ENCODE data around the gene KLRB1.
"Not testable (repeated sequence)": the region's sequence is repeated elsewhere in the genome, so short reads cannot be mapped to it uniquely, and the experiment has no call there.

Gene KLRB1

DNA sequence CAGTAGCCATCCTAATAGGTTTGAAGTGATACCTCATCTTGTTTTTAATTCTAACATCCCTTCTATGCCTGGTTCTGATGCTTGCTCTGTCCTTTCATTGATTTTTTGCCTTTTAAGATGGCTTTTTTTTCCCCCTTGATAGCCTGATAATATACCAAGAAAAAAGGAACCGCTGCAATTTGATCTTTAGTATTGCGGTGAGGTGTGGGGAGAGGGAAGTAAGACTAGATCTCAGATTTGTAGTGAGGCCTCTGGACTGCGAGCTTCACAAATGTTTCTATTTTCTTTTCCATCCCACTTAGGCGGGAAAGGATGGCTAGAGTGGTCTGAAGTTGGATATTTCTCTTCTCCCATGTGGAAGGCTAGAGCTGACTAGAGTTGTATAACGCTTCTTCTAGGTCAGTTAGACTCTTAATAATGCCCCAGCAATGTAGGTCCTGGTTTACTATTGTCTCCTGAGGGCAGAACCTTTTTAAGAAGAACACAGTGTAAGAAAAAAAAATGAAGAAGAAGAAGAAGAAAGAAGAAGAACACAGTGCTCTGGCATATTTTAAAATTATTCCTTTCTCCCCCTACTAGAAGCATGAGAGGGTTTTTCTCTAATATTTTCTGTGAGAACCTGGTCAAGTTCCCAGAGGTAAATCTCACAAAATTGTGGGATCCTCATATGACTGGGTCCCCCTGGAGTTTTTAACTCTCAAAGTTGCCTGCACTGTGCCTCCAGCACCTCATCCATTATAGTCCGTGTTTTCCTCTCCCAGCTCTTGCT is 11.9 kb upstream of the KLRB1 start:
- no peak for DNase-seq (ENCODE audit: low read depth)

- not testable (repeated sequence) for DNase-seq (ENCODE audit: low read depth)
Measured at GRCh38 chr12:9618906-9619305, 11.2 kb upstream of the KLRB1 start.

- DNase-seq (ENCODE audit: low read depth), result no peak
Measured at GRCh38 chr12:9617124-9617523, 9.4 kb upstream of the KLRB1 start.

DNA sequence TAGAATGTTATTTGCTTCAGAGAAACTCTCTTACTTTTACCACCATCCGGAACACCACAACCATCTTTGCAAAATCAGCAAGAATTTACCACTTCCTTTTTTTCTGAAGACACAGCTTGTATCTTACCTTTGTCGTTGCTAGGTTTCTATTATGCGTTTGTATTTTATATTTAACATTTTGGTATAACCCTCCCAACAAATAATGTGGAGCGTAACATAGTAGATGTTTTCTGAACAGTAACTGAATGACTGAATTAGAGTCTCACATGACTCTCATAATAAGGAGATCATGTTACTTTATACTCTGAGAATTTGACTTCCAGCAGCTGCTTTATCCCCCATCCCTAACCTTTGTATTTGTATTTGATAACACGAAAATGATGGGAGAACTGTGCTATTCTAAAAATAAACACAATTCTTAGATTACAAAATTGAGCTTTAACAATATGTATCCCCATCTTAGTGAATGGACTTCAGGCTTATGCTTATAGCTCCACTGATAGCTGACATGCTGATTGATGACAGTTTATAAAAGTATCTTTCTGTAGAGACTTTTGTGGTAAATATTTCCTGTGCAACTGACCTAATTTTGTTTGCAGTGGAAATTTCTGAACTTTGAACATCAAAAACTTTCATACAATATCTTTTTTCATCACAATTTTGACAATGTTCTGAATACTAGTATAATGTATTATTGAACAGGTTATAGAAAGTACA is 7.9 kb upstream of the KLRB1 start:
- no peak for DNase-seq (ENCODE audit: low read depth)

GRCh38 chr12:9610606-9611005 is 2.9 kb upstream of the KLRB1 start:
- DNase-seq (ENCODE audit: low read depth), result not testable (repeated sequence)

GRCh38 chr12:9606736-9607372 is 862 bp downstream of the KLRB1 start:
- DNase-seq (ENCODE audit: low read depth), result no peak

DNA sequence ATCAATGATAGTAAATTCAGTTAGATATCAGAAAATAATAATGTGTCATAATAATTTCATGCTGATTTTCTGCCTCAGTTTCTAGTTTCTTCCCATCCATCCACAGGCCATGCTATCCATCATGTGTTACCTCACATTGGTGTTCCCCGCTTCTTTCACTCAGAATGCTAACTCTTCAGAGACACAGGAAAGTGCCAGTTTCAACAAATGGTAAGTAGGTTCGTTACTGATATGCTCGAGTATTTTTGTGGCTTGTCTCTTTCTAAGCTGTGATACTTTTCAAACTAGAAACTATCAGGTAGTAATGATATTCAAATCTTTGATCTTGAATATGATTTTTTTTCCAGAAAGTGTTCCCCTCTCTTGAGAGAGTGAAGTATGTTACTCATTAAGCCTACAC is 1.5 kb downstream of the KLRB1 start:
- no peak for DNase-seq (ENCODE audit: low read depth)

DNA sequence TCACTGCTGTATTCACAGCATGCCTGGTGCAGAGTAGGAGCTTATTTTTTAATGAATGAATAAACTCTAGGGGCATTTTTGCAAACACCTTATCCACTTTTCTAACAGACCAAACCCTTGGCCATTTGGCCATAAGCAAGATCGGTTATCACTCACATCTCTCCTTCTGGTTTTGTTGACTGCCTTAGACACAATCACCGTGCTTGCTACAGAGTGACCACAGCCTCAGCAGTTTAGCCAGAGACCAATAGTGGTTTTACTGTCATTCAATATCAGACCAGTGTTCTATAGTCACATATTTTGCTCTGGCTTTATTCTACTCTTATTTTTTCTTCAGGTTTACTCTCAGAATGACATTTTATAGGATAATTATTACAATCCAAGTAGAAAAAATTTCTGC is 2.2 kb downstream of the KLRB1 start:
- DNase-seq (ENCODE audit: low read depth), result no peak

GRCh38 chr12:9604287-9604686 is 3.4 kb downstream of the KLRB1 start:
- DNase-seq (ENCODE audit: low read depth), result no peak

GRCh38 chr12:9600426-9600825 is 7.3 kb downstream of the KLRB1 start:
- DNase-seq (ENCODE audit: low read depth), result not testable (repeated sequence)

DNA sequence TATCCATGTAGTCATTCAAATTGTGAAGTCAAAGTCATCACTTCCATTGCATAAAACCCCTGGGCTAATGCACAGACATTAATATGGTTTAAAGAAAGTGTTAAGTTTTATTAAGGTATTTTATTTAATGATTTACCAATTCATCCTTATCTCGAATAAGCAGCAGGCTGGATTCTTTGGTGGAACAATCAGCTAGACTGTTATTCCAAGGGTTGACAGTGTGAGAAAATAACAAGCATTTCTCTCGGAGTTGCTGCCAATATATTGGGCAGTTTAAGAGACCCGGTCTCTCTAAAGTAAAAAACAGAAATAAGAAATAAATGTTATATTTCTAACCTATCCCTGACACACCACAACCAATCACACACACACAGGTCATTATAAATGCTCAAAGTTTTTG is 9.4 kb downstream of the KLRB1 start:
- DNase-seq (ENCODE audit: low read depth), result no peak

GRCh38 chr12:9597365-9597764 is 10.4 kb downstream of the KLRB1 start:
- no peak for DNase-seq (ENCODE audit: low read depth)

- DNase-seq (ENCODE audit: low read depth), result no peak
Measured at GRCh38 chr12:9590441-9590840, 17.3 kb downstream of the KLRB1 start.

DNA sequence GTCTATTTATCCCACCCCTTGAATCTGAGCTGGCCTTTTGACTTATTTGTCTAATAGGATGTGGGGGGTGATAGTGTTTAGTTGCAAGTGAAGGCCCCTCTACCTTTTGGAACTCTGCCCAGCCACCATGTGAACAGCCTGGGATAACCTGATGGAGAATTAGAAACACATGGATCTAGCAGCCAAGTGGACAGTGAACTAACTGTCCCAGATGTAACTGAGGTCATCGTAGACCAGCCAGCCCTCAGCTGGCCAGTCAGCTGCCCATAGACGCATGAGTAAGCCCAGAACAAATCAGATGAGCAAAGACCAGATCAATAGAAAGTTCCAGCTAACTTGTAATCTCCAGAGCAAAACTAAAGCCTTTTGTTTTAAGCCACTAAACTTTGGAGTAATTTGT is 19.0 kb downstream of the KLRB1 start:
- no peak for DNase-seq (ENCODE audit: low read depth)

- no peak for DNase-seq (ENCODE audit: low read depth)
Measured at GRCh38 chr12:9587987-9588600, 19.6 kb downstream of the KLRB1 start.

DNA sequence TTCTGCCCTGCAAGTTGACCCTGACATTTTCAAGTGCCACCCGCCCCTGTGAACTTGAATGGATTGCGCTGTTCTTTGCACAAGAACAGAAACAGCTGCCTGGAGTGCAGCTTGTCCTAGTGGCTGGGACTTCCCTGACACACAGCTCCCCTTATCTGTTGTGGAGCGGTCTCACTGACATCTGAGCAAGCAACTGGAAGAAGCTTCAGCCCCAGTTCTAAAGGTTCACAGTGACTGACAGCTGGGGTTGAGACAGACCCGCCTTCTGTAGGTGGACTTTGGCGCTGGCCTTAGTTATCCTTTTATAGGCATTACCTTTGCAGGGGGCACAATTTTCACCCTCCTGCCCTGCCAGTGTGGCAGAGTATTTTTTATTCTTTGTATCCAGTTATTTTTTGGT is 30.0 kb downstream of the KLRB1 start:
- not testable (repeated sequence) for DNase-seq (ENCODE audit: low read depth)

- DNase-seq (ENCODE audit: low read depth), result not testable (repeated sequence)
Measured at GRCh38 chr12:9567151-9567550, 40.6 kb downstream of the KLRB1 start.

DNA sequence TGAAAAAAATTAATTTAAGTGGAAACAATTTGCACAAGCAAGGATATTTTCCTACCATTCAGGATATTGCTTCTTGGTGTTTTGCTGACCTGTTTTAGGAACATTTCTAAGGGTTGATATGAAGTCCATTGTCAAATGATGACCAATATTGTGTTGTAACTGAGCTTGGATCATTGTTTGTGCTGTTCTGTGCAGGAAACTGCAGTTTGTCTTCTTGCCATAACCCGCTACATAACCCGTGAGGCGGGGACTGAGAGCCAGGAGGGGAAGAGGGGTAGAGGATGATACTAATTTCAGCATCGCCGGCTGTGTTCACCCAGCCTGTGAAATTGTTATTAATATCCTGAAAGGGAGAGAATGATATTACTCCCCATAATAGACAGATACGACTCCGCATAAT is 41.6 kb downstream of the KLRB1 start:
- DNase-seq (ENCODE audit: low read depth), result not testable (repeated sequence)

- DNase-seq (ENCODE audit: low read depth), result not testable (repeated sequence)
Measured at GRCh38 chr12:9564418-9564817, 43.3 kb downstream of the KLRB1 start.

DNA sequence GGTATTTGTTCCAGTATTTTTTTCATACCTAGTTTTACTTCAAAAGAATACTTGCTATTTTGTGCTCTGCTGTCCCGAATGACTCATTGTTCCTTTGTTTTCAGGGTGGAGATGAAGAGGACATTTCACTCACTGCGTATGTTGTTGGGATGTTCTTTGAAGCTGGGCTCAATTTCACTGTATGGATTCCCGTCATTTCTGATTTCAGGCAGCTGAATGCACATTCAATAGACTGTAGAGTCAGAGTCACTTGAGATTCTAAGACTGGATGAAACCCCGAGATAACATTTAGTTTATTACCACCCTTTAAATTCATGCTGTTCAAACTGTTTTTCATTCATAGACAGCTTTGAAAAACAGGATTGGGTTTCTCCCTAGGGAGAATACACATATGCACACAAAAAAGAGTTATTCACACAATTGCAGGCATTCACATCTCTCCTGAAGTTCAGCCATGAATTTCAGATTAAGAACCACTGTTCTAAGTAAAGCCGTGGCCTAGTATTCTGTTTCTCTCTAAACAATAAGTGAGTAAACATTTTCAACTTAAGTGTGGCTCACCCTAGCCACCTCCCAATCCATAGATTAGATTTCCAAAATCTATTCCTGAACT is 44.8 kb downstream of the KLRB1 start:
- not testable (repeated sequence) for DNase-seq (ENCODE audit: low read depth)

DNA sequence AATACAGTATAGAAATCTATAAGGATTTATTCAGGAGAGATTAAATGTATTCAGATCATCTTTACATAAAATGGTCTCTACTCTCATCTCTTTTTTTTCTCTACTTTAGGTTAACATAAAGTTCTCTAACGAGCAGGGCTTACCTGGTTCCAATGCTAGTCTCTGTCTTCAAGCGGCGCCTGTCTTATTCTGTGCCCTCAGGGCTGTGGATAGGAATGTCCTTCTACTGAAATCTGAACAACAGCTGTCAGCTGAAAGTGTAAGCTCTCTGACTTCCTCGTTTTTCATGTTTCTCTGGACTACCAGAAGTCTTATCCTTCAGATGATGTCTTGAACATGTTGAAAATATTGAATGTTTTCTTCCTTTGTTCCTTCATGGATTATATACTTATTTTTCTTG is 62.2 kb downstream of the KLRB1 start:
- not testable (repeated sequence) for DNase-seq (ENCODE audit: low read depth)
